Stimulated activated CD8-positive, alpha-beta memory T cell treated with anti-CD3 and anti-CD28 coated beads, Interleukin-2, amount 100 ng/mL, for 48 hours (primary cell): ENCODE measurements around the gene C1QTNF9B.

Experiments used
- DNase-seq, 2 donors: peaks; one replicate each; pipeline ENCODE4 v3.0.0-alpha.2; 2020; ENCODE audit warnings: low read depth in 2 of 2

The C1QTNF9B gene

GRCh38 chr13:23859455-23859854 is 37.8 kb downstream of the C1QTNF9B start:
- DNase-seq: no peak

GRCh38 chr13:23858546-23858945 is 38.8 kb downstream of the C1QTNF9B start:
- DNase-seq: no peak

GRCh38 chr13:23856008-23856750 is 41.1 kb downstream of the C1QTNF9B start:
- no peak for DNase-seq

- no peak for DNase-seq
Observed at GRCh38 chr13:23855360-23855759, 41.9 kb downstream of the C1QTNF9B start.

- DNase-seq: no peak
Observed at GRCh38 chr13:23852351-23852750, 45.0 kb downstream of the C1QTNF9B start.

GRCh38 chr13:23851106-23851505 is 46.2 kb downstream of the C1QTNF9B start:
- DNase-seq: no peak

- no peak for DNase-seq
Observed at GRCh38 chr13:23850134-23850533, 47.2 kb downstream of the C1QTNF9B start.

- no peak for DNase-seq
Observed at GRCh38 chr13:23849670-23850069, 47.6 kb downstream of the C1QTNF9B start.

GRCh38 chr13:23848646-23849141 is 48.6 kb downstream of the C1QTNF9B start:
- no peak for DNase-seq

- DNase-seq: no peak
Observed at GRCh38 chr13:23848019-23848418, 49.3 kb downstream of the C1QTNF9B start.

GRCh38 chr13:23847497-23847896 is 49.8 kb downstream of the C1QTNF9B start:
- no peak for DNase-seq

GRCh38 chr13:23845105-23845725 is 52.1 kb downstream of the C1QTNF9B start:
- DNase-seq: no peak

- DNase-seq: no peak
Observed at GRCh38 chr13:23844132-23844531, 53.2 kb downstream of the C1QTNF9B start.

- DNase-seq: no peak
Observed at GRCh38 chr13:23843436-23843835, 53.9 kb downstream of the C1QTNF9B start.

GRCh38 chr13:23842406-23842805 is 54.9 kb downstream of the C1QTNF9B start:
- DNase-seq: no peak
